Progenitor cell of endocrine pancreas (in vitro differentiated cells): ENCODE measurements around the gene AZU1. TPM values are rescaled to one million over a fixed set of nuclear protein-coding genes. Genes with fewer than 3 reads are reported as not detected.

ENCODE experiments used
- DNase-seq: peaks from one replicate; pipeline ENCODE4 v3.0.0; 2021; ENCODE audit warnings: low spot score; ENCODE audit not compliant: unreplicated experiment
- H3K27ac Mint-ChIP-seq: 2 replicates; pipeline ENCODE4 v1.8.0; 2021; ENCODE audit warnings: mild to moderate bottlenecking, moderate library complexity, mixed read lengths
- H3K27me3 Mint-ChIP-seq: 2 replicates; pipeline ENCODE4 v1.8.0; 2021; ENCODE audit warnings: mixed read lengths
- H3K36me3 Mint-ChIP-seq: 2 replicates; pipeline ENCODE4 v1.8.0; 2022; ENCODE audit warnings: mixed read lengths; ENCODE audit not compliant: insufficient read depth
- H3K4me1 Mint-ChIP-seq: 2 replicates; pipeline ENCODE4 v1.8.0; 2021; ENCODE audit warnings: low read depth, mixed read lengths
- H3K4me3 Mint-ChIP-seq: 2 replicates; pipeline ENCODE4 v1.8.0; 2021; ENCODE audit warnings: low read depth, mild to moderate bottlenecking, moderate library complexity, mixed read lengths
- H3K9me3 Mint-ChIP-seq: 2 replicates; pipeline ENCODE4 v1.8.0; 2021; ENCODE audit warnings: low read depth, mixed read lengths
- CTCF ChIP-seq: fragments of 200-600 bp; sonication (generic); IDR thresholded peaks from one replicate; pipeline ENCODE4 v1.5.0; 2021; ENCODE audit warnings: antibody characterized with exemption, mild to moderate bottlenecking; ENCODE audit not compliant: unreplicated experiment
- total RNA-seq: library from RNA; stranded (reverse); gene quantifications from 2 replicates; pipeline ENCODE4 v1.2.1, GENCODE V29; 2021

Gene AZU1
- total RNA-seq, 1 donor from 2014 or later, result 5.1 TPM

DNA sequence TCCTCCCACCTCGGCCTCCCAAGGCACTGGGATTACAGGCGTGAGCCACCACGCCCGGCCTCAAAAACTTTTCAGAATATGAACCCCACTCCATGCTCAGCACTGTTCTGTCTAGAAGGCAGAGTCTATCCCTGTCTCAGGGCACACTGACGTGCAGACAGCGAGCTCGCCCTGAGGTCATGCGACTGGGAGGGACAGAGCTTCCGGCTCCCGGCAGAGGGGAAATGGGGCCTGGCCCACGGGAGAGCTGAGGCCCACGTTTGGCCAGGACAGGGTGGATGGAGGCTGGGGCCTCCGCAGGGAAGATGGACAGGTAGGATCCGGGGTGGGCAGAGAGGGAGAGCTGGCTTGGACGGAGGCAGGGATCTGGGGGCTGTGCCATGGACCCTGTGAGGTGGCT, 2.8 kb upstream of the AZU1 start:
- peaks cover 2% of the 10 kb centered on the region for H3K4me1 Mint-ChIP-seq
- no peak for TF ChIP-seq CTCF
- H3K27ac Mint-ChIP-seq, result no peak overlapping the region
- H3K36me3 Mint-ChIP-seq, result no peaks in the 10 kb centered on the region
- no peak for DNase-seq
- no peak overlapping the region for H3K4me3 Mint-ChIP-seq
- H3K9me3 Mint-ChIP-seq, result no peaks in the 10 kb centered on the region
- no peaks in the 10 kb centered on the region for H3K27me3 Mint-ChIP-seq

- Mint-ChIP-seq H3K36me3 (no peaks in the 10 kb centered on the region), H3K27ac (no peak overlapping the region), H3K27me3 (no peaks in the 10 kb centered on the region), H3K4me3 (no peak overlapping the region), H3K4me1 (peaks cover 2% of the 10 kb centered on the region), H3K9me3 (no peaks in the 10 kb centered on the region)
- no peak for TF ChIP-seq CTCF
- no peak for DNase-seq
Observed at GRCh38 chr19:825897-826644, 1.6 kb upstream of the AZU1 start.

- no peaks in the 10 kb centered on the region for H3K27me3 Mint-ChIP-seq
- peaks cover 2% of the 10 kb centered on the region for H3K4me1 Mint-ChIP-seq
- no peaks in the 10 kb centered on the region for H3K9me3 Mint-ChIP-seq
- no peak overlapping the region for H3K27ac Mint-ChIP-seq
- H3K4me3 Mint-ChIP-seq, result no peak overlapping the region
- no peak for DNase-seq
- no peak for TF ChIP-seq CTCF
- no peaks in the 10 kb centered on the region for H3K36me3 Mint-ChIP-seq
Observed at GRCh38 chr19:827314-827709, 325 bp upstream of the AZU1 start.

DNA sequence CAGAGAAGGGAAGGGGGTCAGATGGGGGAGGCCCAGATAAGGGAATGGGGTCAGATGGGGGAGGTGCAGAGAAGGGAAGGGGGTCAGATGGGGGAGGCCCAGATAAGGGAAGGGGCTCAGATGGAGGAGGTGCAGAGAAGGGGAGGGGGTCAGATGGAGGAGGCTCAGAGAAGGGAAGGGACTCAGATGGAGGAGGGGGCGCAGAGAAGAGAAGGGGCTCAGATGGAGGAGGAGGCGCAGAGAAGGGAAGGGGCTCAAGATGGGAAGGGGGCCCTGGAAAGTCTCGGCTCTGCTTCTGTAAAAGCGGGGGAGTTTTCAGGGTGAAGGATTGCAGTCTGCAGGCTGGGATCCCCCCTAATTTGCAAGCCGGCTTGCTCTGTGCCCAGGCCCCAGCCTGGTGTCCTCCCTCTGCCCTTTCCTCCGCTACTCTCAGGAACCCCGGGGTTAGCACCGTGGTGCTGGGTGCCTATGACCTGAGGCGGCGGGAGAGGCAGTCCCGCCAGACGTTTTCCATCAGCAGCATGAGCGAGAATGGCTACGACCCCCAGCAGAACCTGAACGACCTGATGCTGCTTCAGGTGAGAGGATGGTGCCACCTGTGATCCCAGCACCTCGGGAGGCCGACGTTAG, 1.6 kb downstream of the AZU1 start:
- H3K9me3 Mint-ChIP-seq, result no peaks in the 10 kb centered on the region
- no peak overlapping the region for H3K27ac Mint-ChIP-seq
- no peaks in the 10 kb centered on the region for H3K36me3 Mint-ChIP-seq
- no peaks in the 10 kb centered on the region for H3K4me1 Mint-ChIP-seq
- no peak for DNase-seq
- no peak overlapping the region for H3K4me3 Mint-ChIP-seq
- TF ChIP-seq CTCF, result no peak
- H3K27me3 Mint-ChIP-seq, result peaks cover 2% of the 10 kb centered on the region

DNA sequence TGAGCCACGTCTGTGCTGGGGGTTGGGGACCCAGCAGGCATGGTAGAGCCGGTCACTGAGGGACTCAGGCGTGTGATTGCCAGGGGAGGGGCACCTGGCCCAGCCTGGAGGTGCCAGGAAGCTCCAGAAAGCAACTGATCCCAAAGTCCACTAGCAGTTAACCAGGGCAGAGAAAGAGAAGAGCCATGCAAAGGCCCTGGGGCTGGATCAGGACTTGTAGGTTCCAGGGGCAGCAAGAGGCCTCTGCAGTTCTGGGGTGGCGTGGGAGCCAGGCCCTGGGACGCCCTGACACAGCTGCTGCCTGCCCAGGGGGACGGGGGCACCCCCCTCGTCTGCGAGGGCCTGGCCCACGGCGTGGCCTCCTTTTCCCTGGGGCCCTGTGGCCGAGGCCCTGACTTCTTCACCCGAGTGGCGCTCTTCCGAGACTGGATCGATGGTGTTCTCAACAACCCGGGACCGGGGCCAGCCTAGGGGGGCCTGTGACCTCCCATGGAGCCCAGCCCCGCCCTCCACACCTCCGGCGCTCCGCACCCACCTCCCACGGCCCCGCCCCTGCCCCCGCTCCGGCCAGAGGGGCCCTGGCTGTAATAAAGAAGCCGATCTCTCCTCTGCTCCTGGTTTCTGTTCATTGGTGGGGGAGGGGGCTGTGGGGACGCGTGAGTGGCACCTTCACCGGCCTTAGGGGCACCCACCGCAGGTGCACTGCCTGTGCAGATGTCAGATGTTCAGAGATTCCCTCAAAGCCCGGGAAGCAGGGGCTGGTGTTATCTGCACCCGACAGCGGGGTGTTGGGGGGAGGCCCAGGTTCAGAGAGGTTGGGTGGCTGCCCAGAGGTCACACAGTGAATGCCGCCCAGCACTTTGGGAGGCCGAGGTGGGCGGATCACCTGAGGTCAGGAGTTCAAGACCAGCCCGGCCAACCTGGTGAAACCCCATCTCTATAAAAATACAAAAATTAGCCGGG, 4.1 kb downstream of the AZU1 start:
- no peaks in the 10 kb centered on the region for H3K4me1 Mint-ChIP-seq
- H3K36me3 Mint-ChIP-seq, result no peaks in the 10 kb centered on the region
- no peak overlapping the region for H3K4me3 Mint-ChIP-seq
- no peak for DNase-seq
- no peaks in the 10 kb centered on the region for H3K9me3 Mint-ChIP-seq
- H3K27ac Mint-ChIP-seq, result no peak overlapping the region
- TF ChIP-seq CTCF, result no peak
- H3K27me3 Mint-ChIP-seq, result peaks cover 8% of the 10 kb centered on the region
